ENCODE measurements around the gene PITPNM3. TPM values are rescaled to one million over a fixed set of nuclear protein-coding genes. Genes with fewer than 3 reads are reported as not detected.

The PITPNM3 gene
- total RNA-seq, 1 donor from 2014 or later = 8.6 TPM

DNA sequence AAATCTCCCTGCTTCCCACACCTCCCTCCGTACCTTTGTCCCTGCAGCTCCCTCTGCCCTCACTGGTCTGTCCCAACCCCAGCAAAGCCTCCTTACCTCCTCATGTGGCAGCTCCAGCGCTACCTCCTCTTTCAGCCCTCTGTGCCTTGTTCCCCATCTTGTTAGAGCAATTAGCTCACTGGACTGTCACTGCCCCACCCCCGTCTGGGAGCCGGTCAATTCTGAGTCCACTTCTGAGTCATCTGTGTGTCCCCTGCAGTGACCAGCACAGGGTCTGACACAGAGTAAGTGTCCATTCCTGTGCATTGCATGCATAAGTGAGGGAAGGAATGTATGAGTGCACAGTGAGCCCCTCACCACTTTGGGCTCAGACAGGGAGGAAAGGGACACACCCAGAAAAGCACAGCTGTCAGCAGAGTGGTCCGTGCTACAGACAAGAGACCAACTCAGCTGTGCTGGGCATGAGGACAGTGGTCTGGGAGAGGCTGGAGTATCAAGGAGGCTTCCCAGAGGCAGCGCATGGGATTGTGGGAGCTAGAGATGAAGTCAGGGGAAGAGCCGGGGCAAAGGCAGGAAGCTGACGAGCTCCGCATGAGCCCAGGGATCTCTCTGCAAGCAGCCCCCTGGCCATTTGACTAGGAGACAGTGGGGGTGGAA is 45.9 kb downstream of the PITPNM3 start:
- TF ChIP-seq POLR2AphosphoS5 (IDR thresholded peaks at IDR 0.05; ENCODE audit: insufficient read depth in 1 of 2, low read depth in 1 of 2) = no peak
- TF ChIP-seq, protein P1, sequence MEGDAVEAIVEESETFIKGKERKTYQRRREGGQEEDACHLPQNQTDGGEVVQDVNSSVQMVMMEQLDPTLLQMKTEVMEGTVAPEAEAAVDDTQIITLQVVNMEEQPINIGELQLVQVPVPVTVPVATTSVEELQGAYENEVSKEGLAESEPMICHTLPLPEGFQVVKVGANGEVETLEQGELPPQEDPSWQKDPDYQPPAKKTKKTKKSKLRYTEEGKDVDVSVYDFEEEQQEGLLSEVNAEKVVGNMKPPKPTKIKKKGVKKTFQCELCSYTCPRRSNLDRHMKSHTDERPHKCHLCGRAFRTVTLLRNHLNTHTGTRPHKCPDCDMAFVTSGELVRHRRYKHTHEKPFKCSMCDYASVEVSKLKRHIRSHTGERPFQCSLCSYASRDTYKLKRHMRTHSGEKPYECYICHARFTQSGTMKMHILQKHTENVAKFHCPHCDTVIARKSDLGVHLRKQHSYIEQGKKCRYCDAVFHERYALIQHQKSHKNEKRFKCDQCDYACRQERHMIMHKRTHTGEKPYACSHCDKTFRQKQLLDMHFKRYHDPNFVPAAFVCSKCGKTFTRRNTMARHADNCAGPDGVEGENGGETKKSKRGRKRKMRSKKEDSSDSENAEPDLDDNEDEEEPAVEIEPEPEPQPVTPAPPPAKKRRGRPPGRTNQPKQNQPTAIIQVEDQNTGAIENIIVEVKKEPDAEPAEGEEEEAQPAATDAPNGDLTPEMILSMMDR (IDR thresholded peaks at IDR 0.05) = no peak
- TF ChIP-seq POLR2A (IDR thresholded peaks at IDR 0.05) = no peak
- Histone ChIP-seq H3K27me3 (no peaks in the 10 kb centered on the region), H3K4me3 (no peak overlapping the region), H3K27ac (no peak overlapping the region), H3K36me3 (no peaks in the 10 kb centered on the region), H3K9me3 (no peaks in the 10 kb centered on the region), H3K4me1 (peaks cover 37% of the 10 kb centered on the region)
- intact Hi-C loops (cut with DNase I) = no loop called here
- no peak for DNase-seq (ENCODE audit: extremely low spot score in 2 of 2)

DNA sequence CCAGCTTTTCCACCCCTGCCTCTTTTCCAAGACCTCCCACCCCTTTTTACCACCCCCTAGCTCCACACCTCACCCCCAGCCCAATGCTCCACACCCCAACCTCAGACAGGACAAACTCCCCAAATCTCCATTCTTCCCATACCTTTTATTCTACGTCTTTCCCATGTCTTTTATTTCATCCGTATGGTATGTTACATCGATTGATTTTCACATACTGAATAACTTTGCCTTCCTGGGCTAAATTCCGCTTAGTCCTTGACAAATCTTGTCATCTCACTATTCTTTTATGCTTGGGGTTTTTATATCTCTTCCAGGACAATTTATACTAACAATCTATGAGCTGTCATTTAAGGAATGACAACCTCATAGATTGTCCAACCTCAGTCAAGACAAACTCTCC is 46.4 kb downstream of the PITPNM3 start:
- intact Hi-C loops (cut with DNase I) = no loop called here
- no peak for DNase-seq (ENCODE audit: extremely low spot score in 2 of 2)
- H3K27ac ChIP-seq = no peak overlapping the region

DNA sequence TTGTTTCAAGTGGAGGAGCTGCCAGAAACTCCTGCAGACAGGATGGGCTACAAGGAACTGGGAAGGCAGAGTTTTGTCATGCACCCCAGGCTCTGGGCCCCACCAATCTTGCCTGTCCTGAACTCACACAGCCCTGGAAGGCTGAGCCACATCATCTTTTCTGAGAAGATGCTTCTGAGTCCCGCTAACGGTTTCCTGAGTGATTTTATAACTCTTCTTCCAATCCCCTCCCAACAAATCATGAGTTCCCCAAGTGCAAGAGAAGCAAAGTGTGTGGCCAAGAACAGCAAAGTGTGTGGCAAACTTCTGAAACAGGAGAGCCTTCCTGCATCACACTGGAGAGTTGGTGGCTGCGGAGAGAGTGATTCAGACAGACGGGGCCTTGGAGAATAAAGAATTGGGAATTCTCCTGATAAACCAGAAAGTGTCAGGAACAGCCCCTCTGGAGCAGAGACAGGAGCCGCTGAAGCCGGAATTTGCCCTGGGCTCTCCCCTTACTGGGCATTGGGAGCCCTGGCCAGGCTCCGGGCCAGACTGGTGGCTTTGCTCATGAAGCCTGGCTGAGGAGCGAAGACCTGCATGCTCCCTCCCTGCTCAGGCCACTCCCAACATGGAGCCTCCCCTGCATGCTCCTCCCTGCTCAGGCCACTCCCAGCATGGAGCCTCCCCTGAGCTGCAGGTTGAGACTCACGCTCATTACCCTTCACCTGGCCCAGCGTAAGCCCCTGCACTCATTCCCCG is 47.2 kb downstream of the PITPNM3 start:
- Histone ChIP-seq H3K27ac (no peak overlapping the region), H3K9me3 (no peaks in the 10 kb centered on the region), H3K4me1 (peaks cover 37% of the 10 kb centered on the region), H3K4me3 (no peak overlapping the region), H3K36me3 (no peaks in the 10 kb centered on the region), H3K27me3 (no peaks in the 10 kb centered on the region)
- intact Hi-C loops (cut with DNase I) = no loop called here
- DNase-seq (ENCODE audit: extremely low spot score in 2 of 2) = no peak
- no peak for TF ChIP-seq POLR2A (IDR thresholded peaks at IDR 0.05)
- TF ChIP-seq POLR2AphosphoS5 (IDR thresholded peaks at IDR 0.05; ENCODE audit: insufficient read depth in 1 of 2, low read depth in 1 of 2) = no peak
- TF ChIP-seq, protein P1 (IDR thresholded peaks at IDR 0.05) = no peak

More for the DNA sequence above, 46.4 kb downstream of the PITPNM3 start:
- H3K4me3 ChIP-seq = no peak overlapping the region
- no peaks in the 10 kb centered on the region for H3K36me3 ChIP-seq
- no peaks in the 10 kb centered on the region for H3K27me3 ChIP-seq
- H3K4me1 ChIP-seq = peaks cover 37% of the 10 kb centered on the region
- TF ChIP-seq, protein P1 (IDR thresholded peaks at IDR 0.05) = no peak
- TF ChIP-seq POLR2A (IDR thresholded peaks at IDR 0.05) (no peak), POLR2AphosphoS5 (IDR thresholded peaks at IDR 0.05; ENCODE audit: insufficient read depth in 1 of 2, low read depth in 1 of 2) (no peak)
- no peaks in the 10 kb centered on the region for H3K9me3 ChIP-seq

DNA sequence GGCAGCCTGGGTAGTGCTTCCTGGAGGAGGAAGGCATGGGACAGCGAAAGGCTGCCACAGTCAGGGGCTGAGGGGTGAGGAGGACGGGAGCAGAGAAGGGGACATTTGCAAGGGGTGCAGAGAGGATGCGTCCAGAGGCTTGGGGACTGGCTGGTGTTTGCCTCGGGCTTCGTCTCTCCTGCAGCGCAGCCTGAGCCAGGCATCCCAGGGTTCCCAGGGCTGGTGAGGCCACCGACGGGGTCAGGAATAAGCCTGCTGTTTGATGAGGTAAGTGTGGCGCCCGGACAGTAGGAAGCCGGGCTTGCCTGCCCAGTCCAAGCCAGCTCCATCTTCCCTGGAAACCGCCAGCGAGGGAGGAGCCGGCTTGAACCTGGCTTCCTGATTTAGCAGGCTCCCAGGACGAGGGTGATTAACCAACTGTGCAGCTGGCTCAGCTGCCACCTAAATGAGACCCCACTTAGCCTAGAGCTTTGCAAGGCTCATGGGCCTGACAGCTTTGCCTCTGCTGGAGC is 47.8 kb downstream of the PITPNM3 start:
- no peaks in the 10 kb centered on the region for H3K27me3 ChIP-seq
- no peak overlapping the region for H3K4me3 ChIP-seq
- H3K36me3 ChIP-seq = no peaks in the 10 kb centered on the region
- no peak for TF ChIP-seq POLR2AphosphoS5 (IDR thresholded peaks at IDR 0.05; ENCODE audit: insufficient read depth in 1 of 2, low read depth in 1 of 2)
- TF ChIP-seq, protein P1 (IDR thresholded peaks at IDR 0.05) = no peak
- no peak for TF ChIP-seq POLR2A (IDR thresholded peaks at IDR 0.05)
- H3K4me1 ChIP-seq = peaks cover 37% of the 10 kb centered on the region
- no peak for DNase-seq (ENCODE audit: extremely low spot score in 2 of 2)
- intact Hi-C loops (cut with DNase I) = no loop called here
- H3K27ac ChIP-seq = no peak overlapping the region
- H3K9me3 ChIP-seq = no peaks in the 10 kb centered on the region

DNA sequence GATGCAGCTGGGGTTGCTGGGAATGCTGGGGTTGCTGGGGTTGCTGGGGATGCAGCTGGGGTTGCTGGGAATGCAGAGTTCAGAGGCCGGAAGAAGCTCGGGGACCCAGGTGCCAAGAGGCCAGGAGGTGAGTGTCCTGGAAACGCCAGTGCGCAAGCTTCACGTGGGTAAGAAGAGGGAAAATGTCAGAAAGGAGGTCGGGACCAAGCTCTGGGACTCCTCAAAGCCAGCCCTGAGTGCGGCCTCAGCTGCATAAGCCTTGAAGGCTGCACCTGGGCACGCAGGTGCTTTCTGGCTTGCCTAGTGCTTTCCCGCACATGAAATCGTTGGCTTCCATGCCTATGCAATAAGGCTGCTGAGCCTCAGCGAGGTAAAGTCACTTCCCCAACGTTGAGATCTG is 48.3 kb downstream of the PITPNM3 start:
- TF ChIP-seq, protein P1 (IDR thresholded peaks at IDR 0.05) = no peak
- TF ChIP-seq POLR2A (IDR thresholded peaks at IDR 0.05) = no peak
- TF ChIP-seq POLR2AphosphoS5 (IDR thresholded peaks at IDR 0.05; ENCODE audit: insufficient read depth in 1 of 2, low read depth in 1 of 2) = no peak
- Histone ChIP-seq H3K27ac (no peak overlapping the region), H3K9me3 (no peaks in the 10 kb centered on the region), H3K4me1 (peaks cover 37% of the 10 kb centered on the region), H3K27me3 (no peaks in the 10 kb centered on the region), H3K36me3 (no peaks in the 10 kb centered on the region), H3K4me3 (no peak overlapping the region)
- DNase-seq (ENCODE audit: extremely low spot score in 2 of 2) = no peak
- intact Hi-C loops (cut with DNase I) = no loop called here
